Liver (tissue), 9 donors: ENCODE results near the gene GNB5. TPM values are rescaled to one million over a fixed set of nuclear protein-coding genes. Genes with fewer than 3 reads are reported as not detected.
A peak's percentile ranks its signal among the peaks of the same experiment; 100 is the strongest.

ENCODE experiments used
- DNase-seq: peaks from one replicate; pipeline ENCODE4 v3.0.0-alpha.2; 2017; ENCODE audit warnings: low spot score
- H3K27ac ChIP-seq, 2 donors: one replicate each; pipeline ENCODE4 v1.7.0; 2013; ENCODE audit warnings: inconsistent platforms in 2 of 2, low read length in 2 of 2, control low read depth in 1 of 2, low read depth in 1 of 2, mild to moderate bottlenecking in 1 of 2
- H3K27me3 ChIP-seq, 4 donors: one replicate each; pipeline versions ENCODE4 v1.6.1 to v1.7.0; 2013; ENCODE audit warnings: low read length in 3 of 4, inconsistent platforms in 1 of 4, mild to moderate bottlenecking in 1 of 4, moderate library complexity in 1 of 4; ENCODE audit not compliant: control insufficient read depth in 4 of 4, insufficient read depth in 4 of 4
- H3K36me3 ChIP-seq, 4 donors: one replicate each; pipeline versions ENCODE4 v1.6.1 to v1.7.0; 2013; ENCODE audit warnings: low read length in 3 of 4, mild to moderate bottlenecking in 3 of 4, low read depth in 1 of 4, moderate library complexity in 1 of 4; ENCODE audit not compliant: control insufficient read depth in 4 of 4, insufficient read depth in 3 of 4
- H3K4me1 ChIP-seq, 4 donors: one replicate each; pipeline versions ENCODE4 v1.6.1 to v1.7.0; 2013; ENCODE audit warnings: low read length in 3 of 4, mild to moderate bottlenecking in 3 of 4, moderate library complexity in 1 of 4; ENCODE audit not compliant: control insufficient read depth in 4 of 4, insufficient read depth in 4 of 4
- H3K4me3 ChIP-seq, 3 donors: one replicate each; pipeline versions ENCODE4 v1.6.1 to v1.7.0; 2013; ENCODE audit warnings: low read length in 3 of 3, control low read depth in 1 of 3, low read depth in 1 of 3, mild to moderate bottlenecking in 1 of 3
- H3K9ac ChIP-seq, 2 donors: one replicate each; pipeline ENCODE4 v1.7.0; 2013; ENCODE audit warnings: low read length in 2 of 2, mild to moderate bottlenecking in 2 of 2, moderate library complexity in 2 of 2, control low read depth in 1 of 2, low read depth in 1 of 2
- H3K9me3 ChIP-seq, 4 donors: one replicate each; pipeline versions ENCODE4 v1.6.1 to v1.7.0; 2013; ENCODE audit warnings: low read length in 3 of 4; ENCODE audit not compliant: control insufficient read depth in 4 of 4
- EGR1 ChIP-seq, 2 donors: IDR thresholded peaks; 2 replicates each; pipeline ENCODE4 v1.6.1; 2016 to 2018; ENCODE audit warnings: antibody characterized with exemption in 2 of 2, low read depth in 2 of 2
- FOXA1 ChIP-seq: IDR thresholded peaks from 2 replicates; pipeline ENCODE4 v1.6.1; 2016; ENCODE audit warnings: antibody characterized with exemption
- FOXA2 ChIP-seq: IDR thresholded peaks from 2 replicates; pipeline ENCODE4 v1.6.1; 2016; ENCODE audit warnings: antibody characterized with exemption
- GABPA ChIP-seq, 2 donors: IDR thresholded peaks in 1 of 2; conservative IDR thresholded peaks in 1 of 2; 2 replicates each; pipeline ENCODE4 v1.6.1; 2016; ENCODE audit warnings: antibody characterized with exemption in 2 of 2, mild to moderate bottlenecking in 1 of 2, moderate library complexity in 1 of 2
- HNF4A ChIP-seq, 2 donors: conservative IDR thresholded peaks; 2 replicates each; pipeline ENCODE4 v1.6.1; 2016; ENCODE audit warnings: antibody characterized with exemption in 2 of 2, mild to moderate bottlenecking in 2 of 2
- HNF4G ChIP-seq: IDR thresholded peaks from 2 replicates; pipeline ENCODE4 v1.6.1; 2016; ENCODE audit warnings: antibody characterized with exemption
- JUND ChIP-seq, 2 donors: IDR thresholded peaks; 2 replicates each; pipeline ENCODE4 v1.6.1; 2016; ENCODE audit warnings: antibody characterized with exemption in 2 of 2
- NR2F2 ChIP-seq: IDR thresholded peaks from 2 replicates; pipeline ENCODE4 v1.6.1; 2016; ENCODE audit warnings: antibody characterized with exemption
- RAD21 ChIP-seq, 2 donors: IDR thresholded peaks; 2 replicates each; pipeline ENCODE4 v1.6.1; 2016; ENCODE audit warnings: antibody characterized with exemption in 2 of 2, mild to moderate bottlenecking in 2 of 2
- RXRA ChIP-seq, 2 donors: IDR thresholded peaks; 2 replicates each; pipeline ENCODE4 v1.6.1; 2017 to 2018; ENCODE audit warnings: antibody characterized with exemption in 2 of 2, mild to moderate bottlenecking in 1 of 2
- SP1 ChIP-seq: IDR thresholded peaks from 2 replicates; pipeline ENCODE4 v1.6.1; 2018; ENCODE audit warnings: antibody characterized with exemption, mild to moderate bottlenecking
- TAF1 ChIP-seq: conservative IDR thresholded peaks from 2 replicates; pipeline ENCODE4 v1.6.1; 2016; ENCODE audit warnings: antibody characterized with exemption, mild to moderate bottlenecking
- YY1 ChIP-seq: IDR thresholded peaks from 2 replicates; pipeline ENCODE4 v1.6.1; 2016; ENCODE audit warnings: antibody characterized with exemption, mild to moderate bottlenecking
- WGBS: extraction: QIAGEN DNeasy Blood & Tissue Kit; methylation state at CpG from one replicate; pipeline ENCODE4 v1.1.7; 2013; 5-methylcytosine and 5-hydroxymethylcytosine counted together
- polyA plus RNA-seq, 2 donors: library from polyadenylated mRNA; stranded (reverse) in 1 of 2; unstranded in 1 of 2; fragments of 200-250 nt in 1 of 2; fragments of >200 nt in 1 of 2; fragmentation: Nextera tagmentation in 1 of 2; extraction: Ambion mirVana in 1 of 2; gene quantifications; one replicate each; pipeline versions ENCODE4 v1.2.1 to v1.2.3, GENCODE V29; 2013 to 2015
- total RNA-seq, 2 donors: library from RNA; depleted of rRNA; stranded (reverse); fragments of >200 nt; gene quantifications; one replicate each; pipeline ENCODE4 v1.2.3, GENCODE V29; 2014
- TF ChIP-seq, protein P1 (sequence below): IDR thresholded peaks from 2 replicates; pipeline ENCODE4 v1.6.1; 2016; ENCODE audit warnings: antibody characterized with exemption
- TF ChIP-seq, protein P2 (sequence below): IDR thresholded peaks from 2 replicates; pipeline ENCODE4 v1.6.1; 2016; ENCODE audit warnings: antibody characterized with exemption
- TF ChIP-seq, protein P3 (sequence below): IDR thresholded peaks from 2 replicates; pipeline ENCODE4 v1.6.1; 2016; ENCODE audit warnings: antibody characterized with exemption
- TF ChIP-seq, protein P4 (sequence below): IDR thresholded peaks from 2 replicates; pipeline ENCODE4 v1.6.1; 2016; ENCODE audit warnings: antibody characterized with exemption, mild to moderate bottlenecking
- TF ChIP-seq, protein P5 (sequence below): fragments of 150-350 bp; IDR thresholded peaks from 2 replicates; pipeline ENCODE4 v1.5.1; 2017; ENCODE audit warnings: improper control_type of control experiment, low read depth, low read length; ENCODE audit not compliant: missing input control
- donor health status: healthy.
- donor health status: healthy.
- donor health status: healthy.
- donor health status: healthy.
- donor health status: healthy.

GNB5 gene
- total and polyA plus RNA-seq, 4 donors = 13.7 to 19.2 (median 15.7) TPM

DNA sequence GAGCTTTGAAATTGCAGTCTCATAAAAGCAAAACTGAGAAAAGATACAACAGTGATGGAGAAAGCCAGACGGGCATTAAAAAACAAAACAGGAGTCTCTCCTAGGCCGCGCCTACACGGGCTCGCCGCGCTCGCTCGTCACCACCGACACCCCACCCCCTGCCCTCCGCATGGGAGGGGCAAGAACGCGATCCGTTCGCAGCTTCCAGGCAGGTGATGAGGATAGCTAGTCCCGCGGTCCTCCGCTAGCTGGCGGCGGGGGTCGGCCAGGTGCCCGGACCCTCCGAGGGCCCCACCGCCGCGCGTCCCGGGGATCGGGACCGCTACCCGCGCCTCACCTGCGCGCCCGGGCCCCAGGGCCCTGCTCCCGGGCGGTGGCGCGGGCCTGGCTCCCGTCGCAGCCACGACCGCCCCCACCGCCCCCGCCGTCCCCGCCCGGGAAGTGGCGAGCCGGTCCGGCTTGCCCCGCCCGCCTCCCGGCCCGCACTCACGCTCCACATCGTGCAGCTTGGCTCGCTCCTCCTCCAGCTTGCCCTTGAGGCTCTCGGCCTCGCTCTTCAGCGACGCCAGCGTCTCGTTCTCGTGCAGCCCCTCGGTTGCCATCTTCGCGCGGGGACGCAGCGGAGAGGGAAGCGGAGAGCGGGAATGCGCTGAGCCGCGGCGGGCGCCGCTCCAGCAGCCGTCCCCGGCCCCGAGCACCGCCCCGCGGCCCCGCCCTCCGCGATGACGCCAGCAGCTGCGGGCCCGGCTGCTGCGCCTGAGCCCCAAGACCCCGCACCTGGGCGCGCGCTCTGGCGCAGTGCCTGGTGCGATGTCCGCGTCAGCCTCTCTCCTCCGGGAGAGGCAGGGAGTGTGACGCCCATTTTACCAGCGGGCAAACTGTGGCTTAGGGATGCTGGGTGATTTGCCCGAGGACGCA, 11.7 kb downstream of the GNB5 start:
- H3K27ac ChIP-seq = peak overlapping the region; percentile 76 to 89
- H3K4me1 ChIP-seq = peaks cover 0 to 15% (median 8%) of the 10 kb centered on the region in 4 donors
- H3K4me3 ChIP-seq = peak overlapping the region; percentile 69 to 85 (median 85)
- H3K9ac ChIP-seq = peak overlapping the region; percentile 57 to 82
- under 1% methylated on average over 105 of the region's 105 CpGs for WGBS
- H3K9me3 ChIP-seq = no peaks in the 10 kb centered on the region
- DNase-seq = peak; percentile 70
- no peaks in the 10 kb centered on the region for H3K27me3 ChIP-seq
- no peaks in the 10 kb centered on the region for H3K36me3 ChIP-seq
- TF ChIP-seq, protein P1, sequence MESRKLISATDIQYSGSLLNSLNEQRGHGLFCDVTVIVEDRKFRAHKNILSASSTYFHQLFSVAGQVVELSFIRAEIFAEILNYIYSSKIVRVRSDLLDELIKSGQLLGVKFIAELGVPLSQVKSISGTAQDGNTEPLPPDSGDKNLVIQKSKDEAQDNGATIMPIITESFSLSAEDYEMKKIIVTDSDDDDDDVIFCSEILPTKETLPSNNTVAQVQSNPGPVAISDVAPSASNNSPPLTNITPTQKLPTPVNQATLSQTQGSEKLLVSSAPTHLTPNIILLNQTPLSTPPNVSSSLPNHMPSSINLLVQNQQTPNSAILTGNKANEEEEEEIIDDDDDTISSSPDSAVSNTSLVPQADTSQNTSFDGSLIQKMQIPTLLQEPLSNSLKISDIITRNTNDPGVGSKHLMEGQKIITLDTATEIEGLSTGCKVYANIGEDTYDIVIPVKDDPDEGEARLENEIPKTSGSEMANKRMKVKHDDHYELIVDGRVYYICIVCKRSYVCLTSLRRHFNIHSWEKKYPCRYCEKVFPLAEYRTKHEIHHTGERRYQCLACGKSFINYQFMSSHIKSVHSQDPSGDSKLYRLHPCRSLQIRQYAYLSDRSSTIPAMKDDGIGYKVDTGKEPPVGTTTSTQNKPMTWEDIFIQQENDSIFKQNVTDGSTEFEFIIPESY = no peak
- no peak for TF ChIP-seq TAF1
- TF ChIP-seq RAD21 (IDR thresholded peaks at IDR 0.05) = peak in 1 of 2 donors; percentile 13
- no peak for TF ChIP-seq JUND (IDR thresholded peaks at IDR 0.05)
- TF ChIP-seq FOXA1 = no peak
- peak; percentile 83 for TF ChIP-seq YY1
- TF ChIP-seq, protein P2, sequence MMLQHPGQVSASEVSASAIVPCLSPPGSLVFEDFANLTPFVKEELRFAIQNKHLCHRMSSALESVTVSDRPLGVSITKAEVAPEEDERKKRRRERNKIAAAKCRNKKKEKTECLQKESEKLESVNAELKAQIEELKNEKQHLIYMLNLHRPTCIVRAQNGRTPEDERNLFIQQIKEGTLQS = no peak
- TF ChIP-seq HNF4A (conservative IDR thresholded peaks at IDR 0.05) = no peak
- TF ChIP-seq GABPA (IDR thresholded peaks at IDR 0.05 in 1 of 2, conservative IDR thresholded peaks at IDR 0.05 in 1 of 2) = no peak
- peak; percentile 15 for TF ChIP-seq SP1
- no peak for TF ChIP-seq FOXA2
- peak in 1 of 2 donors; percentile 10 for TF ChIP-seq RXRA (IDR thresholded peaks at IDR 0.05)
- no peak for TF ChIP-seq NR2F2
- TF ChIP-seq, protein P3, sequence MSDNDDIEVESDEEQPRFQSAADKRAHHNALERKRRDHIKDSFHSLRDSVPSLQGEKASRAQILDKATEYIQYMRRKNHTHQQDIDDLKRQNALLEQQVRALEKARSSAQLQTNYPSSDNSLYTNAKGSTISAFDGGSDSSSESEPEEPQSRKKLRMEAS = no peak

DNA sequence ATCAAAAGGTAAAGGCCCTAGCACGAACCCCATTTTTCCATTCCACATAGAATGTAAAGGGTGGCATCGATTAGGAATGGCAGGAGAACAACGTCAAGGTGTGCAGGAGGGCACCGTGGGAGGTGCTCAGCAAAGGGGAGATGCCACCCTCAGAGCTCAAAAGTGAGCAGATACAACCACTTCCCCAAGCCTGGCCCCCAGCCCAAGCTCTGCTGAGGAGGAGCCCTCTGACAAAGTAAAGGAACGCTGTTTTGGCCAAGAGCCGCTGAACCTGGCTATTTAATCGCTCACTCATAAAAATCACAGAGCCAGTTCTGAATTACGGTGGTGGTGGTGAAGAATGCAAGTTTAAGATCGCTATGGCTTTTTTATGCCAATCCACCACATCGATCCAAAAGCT, 12.4 kb downstream of the GNB5 start:
- Histone ChIP-seq H3K27ac (peak overlapping the region; percentile 76 to 89), H3K4me1 (peaks cover 0 to 10% (median 8%) of the 10 kb centered on the region in 4 donors), H3K36me3 (no peaks in the 10 kb centered on the region), H3K9ac (peak overlapping the region; percentile 57 to 74), H3K9me3 (no peaks in the 10 kb centered on the region), H3K27me3 (no peaks in the 10 kb centered on the region), H3K4me3 (peak overlapping the region; percentile 69 to 85 (median 85))
- TF ChIP-seq SP1 (no peak), EGR1 (IDR thresholded peaks at IDR 0.05; ENCODE audit: low read depth in 2 of 2) (no peak), HNF4G (no peak), NR2F2 (no peak), JUND (IDR thresholded peaks at IDR 0.05) (no peak), TAF1 (no peak), RAD21 (IDR thresholded peaks at IDR 0.05) (no peak), RXRA (IDR thresholded peaks at IDR 0.05) (no peak), GABPA (IDR thresholded peaks at IDR 0.05 in 1 of 2, conservative IDR thresholded peaks at IDR 0.05 in 1 of 2) (no peak), HNF4A (conservative IDR thresholded peaks at IDR 0.05) (no peak), FOXA1 (no peak), YY1 (no peak), FOXA2 (no peak)
- TF ChIP-seq, protein P4, sequence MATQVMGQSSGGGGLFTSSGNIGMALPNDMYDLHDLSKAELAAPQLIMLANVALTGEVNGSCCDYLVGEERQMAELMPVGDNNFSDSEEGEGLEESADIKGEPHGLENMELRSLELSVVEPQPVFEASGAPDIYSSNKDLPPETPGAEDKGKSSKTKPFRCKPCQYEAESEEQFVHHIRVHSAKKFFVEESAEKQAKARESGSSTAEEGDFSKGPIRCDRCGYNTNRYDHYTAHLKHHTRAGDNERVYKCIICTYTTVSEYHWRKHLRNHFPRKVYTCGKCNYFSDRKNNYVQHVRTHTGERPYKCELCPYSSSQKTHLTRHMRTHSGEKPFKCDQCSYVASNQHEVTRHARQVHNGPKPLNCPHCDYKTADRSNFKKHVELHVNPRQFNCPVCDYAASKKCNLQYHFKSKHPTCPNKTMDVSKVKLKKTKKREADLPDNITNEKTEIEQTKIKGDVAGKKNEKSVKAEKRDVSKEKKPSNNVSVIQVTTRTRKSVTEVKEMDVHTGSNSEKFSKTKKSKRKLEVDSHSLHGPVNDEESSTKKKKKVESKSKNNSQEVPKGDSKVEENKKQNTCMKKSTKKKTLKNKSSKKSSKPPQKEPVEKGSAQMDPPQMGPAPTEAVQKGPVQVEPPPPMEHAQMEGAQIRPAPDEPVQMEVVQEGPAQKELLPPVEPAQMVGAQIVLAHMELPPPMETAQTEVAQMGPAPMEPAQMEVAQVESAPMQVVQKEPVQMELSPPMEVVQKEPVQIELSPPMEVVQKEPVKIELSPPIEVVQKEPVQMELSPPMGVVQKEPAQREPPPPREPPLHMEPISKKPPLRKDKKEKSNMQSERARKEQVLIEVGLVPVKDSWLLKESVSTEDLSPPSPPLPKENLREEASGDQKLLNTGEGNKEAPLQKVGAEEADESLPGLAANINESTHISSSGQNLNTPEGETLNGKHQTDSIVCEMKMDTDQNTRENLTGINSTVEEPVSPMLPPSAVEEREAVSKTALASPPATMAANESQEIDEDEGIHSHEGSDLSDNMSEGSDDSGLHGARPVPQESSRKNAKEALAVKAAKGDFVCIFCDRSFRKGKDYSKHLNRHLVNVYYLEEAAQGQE = no peak
- TF ChIP-seq, protein P1 = no peak
- TF ChIP-seq, protein P3 = no peak
- TF ChIP-seq, protein P5, sequence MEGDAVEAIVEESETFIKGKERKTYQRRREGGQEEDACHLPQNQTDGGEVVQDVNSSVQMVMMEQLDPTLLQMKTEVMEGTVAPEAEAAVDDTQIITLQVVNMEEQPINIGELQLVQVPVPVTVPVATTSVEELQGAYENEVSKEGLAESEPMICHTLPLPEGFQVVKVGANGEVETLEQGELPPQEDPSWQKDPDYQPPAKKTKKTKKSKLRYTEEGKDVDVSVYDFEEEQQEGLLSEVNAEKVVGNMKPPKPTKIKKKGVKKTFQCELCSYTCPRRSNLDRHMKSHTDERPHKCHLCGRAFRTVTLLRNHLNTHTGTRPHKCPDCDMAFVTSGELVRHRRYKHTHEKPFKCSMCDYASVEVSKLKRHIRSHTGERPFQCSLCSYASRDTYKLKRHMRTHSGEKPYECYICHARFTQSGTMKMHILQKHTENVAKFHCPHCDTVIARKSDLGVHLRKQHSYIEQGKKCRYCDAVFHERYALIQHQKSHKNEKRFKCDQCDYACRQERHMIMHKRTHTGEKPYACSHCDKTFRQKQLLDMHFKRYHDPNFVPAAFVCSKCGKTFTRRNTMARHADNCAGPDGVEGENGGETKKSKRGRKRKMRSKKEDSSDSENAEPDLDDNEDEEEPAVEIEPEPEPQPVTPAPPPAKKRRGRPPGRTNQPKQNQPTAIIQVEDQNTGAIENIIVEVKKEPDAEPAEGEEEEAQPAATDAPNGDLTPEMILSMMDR = no peak
- TF ChIP-seq, protein P2 = no peak
- 22% methylated on average over 10 of the region's 10 CpGs for WGBS
- DNase-seq = no peak
